Hepatic stellate cell (primary cell): ENCODE data around the gene SHANK3.
"Not testable (repeated sequence)": the region's sequence is repeated elsewhere in the genome, so short reads cannot be mapped to it uniquely, and the experiment has no call there.

ENCODE experiments used
- DNase-seq: peaks from one replicate; pipeline ENCODE4 v3.0.0; 2011; ENCODE audit warnings: low spot score

The SHANK3 gene

GRCh38 chr22:50653256-50653655 lies 19.4 kb upstream of the SHANK3 start:
- no peak for DNase-seq

- not testable (repeated sequence) for DNase-seq
Measured at GRCh38 chr22:50654664-50655063, 18.0 kb upstream of the SHANK3 start.

- peak; percentile 51 for DNase-seq
Measured at GRCh38 chr22:50656122-50657070, 16.2 kb upstream of the SHANK3 start.

DNA sequence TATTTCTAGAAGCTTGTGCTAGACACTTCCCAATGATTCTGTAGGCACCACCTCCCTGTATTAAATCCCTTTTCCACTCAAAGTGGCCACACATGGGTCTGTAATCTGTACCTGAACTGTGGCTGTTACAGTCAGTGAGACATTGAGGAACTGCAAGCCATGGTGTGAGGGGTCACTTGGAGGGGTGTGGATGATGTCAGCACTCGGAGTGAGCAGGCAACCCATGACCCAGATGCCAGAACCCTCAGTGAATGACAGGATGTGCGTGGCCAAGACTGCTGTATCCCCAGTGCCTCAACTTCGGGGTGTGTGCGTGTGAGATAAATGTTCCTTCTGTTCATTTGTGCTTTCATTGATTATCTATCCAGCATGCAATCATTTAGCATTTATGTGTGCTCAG lies 14.7 kb upstream of the SHANK3 start:
- DNase-seq, result no peak

GRCh38 chr22:50659711-50660110 lies 12.9 kb upstream of the SHANK3 start:
- not testable (repeated sequence) for DNase-seq

- no peak for DNase-seq
Measured at GRCh38 chr22:50660306-50660705, 12.3 kb upstream of the SHANK3 start.

- DNase-seq, result no peak
Measured at GRCh38 chr22:50665212-50665611, 7.4 kb upstream of the SHANK3 start.

- no peak for DNase-seq
Measured at GRCh38 chr22:50665738-50666137, 6.9 kb upstream of the SHANK3 start.

GRCh38 chr22:50670513-50670912 lies 2.1 kb upstream of the SHANK3 start:
- DNase-seq, result no peak

- DNase-seq, result no peak
Measured at GRCh38 chr22:50670914-50671538, 1.6 kb upstream of the SHANK3 start.

- peak; percentile 56 for DNase-seq
Measured at GRCh38 chr22:50671641-50672040, 982 bp upstream of the SHANK3 start.

DNA sequence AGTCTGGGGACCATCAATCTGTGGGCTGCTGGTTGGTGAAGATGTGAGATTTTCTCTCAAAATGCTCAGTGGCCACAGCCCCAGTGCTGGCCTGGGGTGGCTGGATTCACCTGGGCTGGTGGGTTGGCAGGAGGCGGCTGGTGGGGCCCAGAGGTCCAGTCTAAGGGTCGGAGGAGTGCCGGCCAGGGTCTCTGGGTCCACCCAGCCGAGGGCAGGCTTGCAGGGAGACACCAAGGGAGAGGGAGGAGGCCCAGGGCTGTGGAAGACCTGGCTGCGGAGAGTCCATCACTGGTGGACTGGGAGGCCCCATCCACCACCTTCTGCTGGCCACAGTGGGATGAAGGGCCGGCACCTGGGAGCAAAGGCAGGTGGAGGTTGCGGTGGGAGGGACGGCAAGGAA lies 582 bp upstream of the SHANK3 start:
- no peak for DNase-seq

DNA sequence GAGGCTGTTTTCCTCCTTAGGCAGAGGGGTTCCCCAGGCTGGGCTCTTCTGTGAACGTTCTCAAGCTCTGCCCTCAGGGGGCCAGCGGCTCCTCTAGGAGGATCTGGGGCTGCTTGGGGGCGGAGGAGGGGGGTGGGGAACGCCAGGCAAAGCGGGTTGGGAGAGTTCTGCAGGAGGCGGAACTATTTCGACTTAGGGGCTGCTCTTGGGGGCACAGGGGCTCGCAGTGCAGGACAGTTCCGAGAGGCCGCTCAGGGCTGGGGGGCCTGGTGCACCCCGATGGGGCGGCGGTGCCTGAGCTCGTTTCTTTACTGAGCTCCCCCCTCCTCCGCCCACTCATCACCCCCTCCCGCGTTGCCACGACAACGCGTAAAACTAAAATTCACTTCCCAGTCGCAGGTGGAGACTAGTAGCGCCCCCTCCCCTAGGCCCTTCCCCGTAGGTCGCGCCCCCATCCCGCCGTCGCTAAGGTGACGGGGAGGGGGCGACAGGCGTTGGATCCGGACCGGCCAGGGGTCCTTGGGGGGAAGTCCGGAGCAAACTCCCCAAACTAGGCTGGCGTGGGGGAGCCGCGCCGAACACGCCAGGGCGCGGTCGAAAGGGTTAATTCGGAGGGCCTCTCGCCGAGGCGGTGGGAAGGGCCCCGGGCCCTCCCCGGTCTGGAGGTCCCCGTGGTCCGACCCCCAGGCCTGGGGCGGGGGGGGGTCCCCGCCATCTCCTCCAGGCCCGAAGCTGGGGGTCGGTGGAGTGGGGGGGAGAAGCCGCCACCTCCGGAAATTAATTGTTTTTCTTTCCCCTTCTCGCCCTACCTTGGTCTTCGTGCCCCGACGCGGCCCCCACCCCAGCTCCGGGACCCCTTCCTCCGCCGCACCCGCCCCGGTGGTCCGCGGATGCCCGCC lies 857 bp downstream of the SHANK3 start:
- DNase-seq, result no peak

DNA sequence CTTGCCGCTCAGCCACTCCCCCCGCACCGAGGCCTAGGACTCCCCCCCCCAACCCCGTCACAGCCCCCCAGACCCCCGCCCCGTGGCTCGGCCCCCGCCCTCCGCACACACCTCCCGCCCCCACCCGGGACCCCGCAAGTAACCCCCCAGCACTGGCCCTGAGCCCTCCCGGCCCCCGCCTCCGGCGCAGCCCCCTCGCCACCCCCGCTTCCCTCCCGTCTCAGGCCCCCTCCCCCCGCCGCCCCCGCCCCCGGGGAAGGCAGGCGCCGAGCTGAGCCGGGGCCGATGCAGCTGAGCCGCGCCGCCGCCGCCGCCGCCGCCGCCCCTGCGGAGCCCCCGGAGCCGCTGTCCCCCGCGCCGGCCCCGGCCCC lies 1.5 kb downstream of the SHANK3 start:
- DNase-seq, result no peak

GRCh38 chr22:50674606-50675552 lies 2.3 kb downstream of the SHANK3 start:
- no peak for DNase-seq

DNA sequence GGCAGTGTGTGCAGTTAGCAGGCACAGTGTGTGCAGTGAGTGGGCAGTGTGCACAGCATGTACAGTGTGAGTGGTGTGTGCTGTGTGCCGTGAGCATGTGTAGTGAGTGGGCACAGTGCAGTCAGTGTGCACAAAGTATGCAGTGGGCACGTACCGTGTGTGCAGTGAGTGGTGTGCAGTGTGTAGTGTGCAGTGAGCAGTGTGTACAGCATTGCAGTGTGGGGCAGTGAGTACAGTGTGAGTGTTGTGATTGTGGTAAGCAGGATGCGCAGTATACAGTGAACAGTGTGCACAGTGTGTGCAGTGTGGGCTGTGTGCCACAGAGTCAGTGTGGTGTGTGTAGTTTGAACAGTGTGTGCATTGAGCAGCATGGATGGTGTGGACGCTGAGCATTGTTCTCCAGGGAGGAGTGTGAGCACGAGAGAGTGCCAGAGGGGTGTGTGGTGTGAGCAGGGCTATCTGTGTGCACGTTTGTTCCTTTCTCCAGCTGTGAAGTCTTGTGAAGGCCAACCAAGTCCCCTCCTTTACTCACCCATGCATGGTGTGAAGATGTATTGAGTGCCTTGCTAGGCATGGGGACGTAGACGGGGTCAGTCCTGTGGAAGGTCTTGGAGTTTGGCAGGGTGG lies 3.0 kb downstream of the SHANK3 start:
- DNase-seq, result no peak

DNA sequence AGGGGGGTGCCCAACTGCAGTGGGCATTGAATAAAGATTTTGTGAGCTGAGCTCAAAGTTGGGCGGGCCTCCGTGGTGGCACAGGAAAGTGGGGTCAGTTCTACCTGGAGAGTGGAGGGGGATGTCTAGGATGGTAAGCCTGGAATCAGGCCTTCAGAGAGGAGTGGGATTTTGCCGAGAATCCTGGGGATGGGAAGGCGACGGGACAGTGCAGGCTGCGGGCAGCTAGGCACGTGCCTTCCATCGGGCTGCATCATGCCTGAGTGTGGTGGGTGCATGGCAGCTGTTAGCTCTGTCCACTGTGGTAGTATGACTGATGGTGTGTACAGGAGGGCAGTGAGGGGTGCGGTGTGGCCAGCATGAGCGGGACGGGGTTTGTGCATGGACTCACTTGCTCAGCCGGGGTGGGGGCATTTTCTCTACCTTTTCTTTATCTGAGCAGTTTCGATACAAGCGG lies 3.6 kb downstream of the SHANK3 start:
- DNase-seq, result no peak

GRCh38 chr22:50676661-50677492 lies 4.3 kb downstream of the SHANK3 start:
- DNase-seq, result peak; percentile 3

DNA sequence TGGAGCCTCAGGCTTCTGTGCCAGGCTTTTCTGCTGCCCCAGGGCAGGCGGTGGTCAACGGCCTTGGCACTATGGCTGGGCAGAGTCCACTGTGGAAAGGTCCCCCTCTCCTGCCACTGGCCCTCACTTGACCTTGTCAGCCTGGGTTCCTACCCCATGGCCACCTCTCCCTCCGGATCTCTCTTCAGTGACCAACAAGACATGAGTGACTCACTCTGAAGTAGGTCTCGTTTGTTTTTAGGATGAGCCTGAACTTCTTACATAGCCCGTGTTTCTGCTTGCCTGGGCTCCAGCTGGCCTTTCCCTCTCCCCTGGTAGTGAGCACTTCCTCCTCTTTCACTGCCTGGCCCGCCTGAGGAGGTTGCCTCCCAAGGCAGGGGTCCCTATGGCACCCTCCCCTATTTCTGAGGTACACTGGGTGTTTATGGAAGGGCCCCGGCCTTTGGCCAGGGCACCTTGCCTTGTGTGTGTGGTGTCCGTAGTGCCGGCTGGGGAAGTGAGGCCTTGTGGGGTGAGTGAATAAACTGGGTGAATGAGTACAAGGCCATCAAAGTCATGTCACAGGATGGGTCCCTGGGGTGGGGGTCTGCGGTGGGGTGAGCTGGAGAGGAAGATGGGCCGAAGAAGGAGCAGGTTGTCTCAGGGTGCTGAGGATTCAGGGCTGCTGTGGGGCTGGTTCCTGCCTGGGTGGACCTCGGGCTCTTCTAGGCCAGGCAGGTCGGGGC lies 5.0 kb downstream of the SHANK3 start:
- no peak for DNase-seq
